Transverse colon (tissue), 3 donors: ENCODE data around the gene TLK2.

Experiments used
- EP300 ChIP-seq: sonication (generic); formaldehyde crosslinking; IDR thresholded peaks from one replicate; pipeline ENCODE4 v1.6.1; 2017; ENCODE audit warnings: antibody characterized with exemption, low read depth
- TF ChIP-seq, protein P1 (sequence below), 5 experiments: fragments of 200-600 bp in 3 of 5; fragments of 450-650 bp in 2 of 5; sonication (generic) in 3 of 5; IDR thresholded peaks; 1 replicate in 2 of 5; 2 replicates in 3 of 5; pipeline ENCODE4 v1.5.1; 2016 to 2017; ENCODE audit warnings: antibody characterized with exemption in 5 of 5, inconsistent platforms in 3 of 5, mild to moderate bottlenecking in 2 of 5, moderate library complexity in 1 of 5

GRCh38 chr17:62591333-62591732 is 112.7 kb downstream of the TLK2 start:
- TF ChIP-seq, protein P1, sequence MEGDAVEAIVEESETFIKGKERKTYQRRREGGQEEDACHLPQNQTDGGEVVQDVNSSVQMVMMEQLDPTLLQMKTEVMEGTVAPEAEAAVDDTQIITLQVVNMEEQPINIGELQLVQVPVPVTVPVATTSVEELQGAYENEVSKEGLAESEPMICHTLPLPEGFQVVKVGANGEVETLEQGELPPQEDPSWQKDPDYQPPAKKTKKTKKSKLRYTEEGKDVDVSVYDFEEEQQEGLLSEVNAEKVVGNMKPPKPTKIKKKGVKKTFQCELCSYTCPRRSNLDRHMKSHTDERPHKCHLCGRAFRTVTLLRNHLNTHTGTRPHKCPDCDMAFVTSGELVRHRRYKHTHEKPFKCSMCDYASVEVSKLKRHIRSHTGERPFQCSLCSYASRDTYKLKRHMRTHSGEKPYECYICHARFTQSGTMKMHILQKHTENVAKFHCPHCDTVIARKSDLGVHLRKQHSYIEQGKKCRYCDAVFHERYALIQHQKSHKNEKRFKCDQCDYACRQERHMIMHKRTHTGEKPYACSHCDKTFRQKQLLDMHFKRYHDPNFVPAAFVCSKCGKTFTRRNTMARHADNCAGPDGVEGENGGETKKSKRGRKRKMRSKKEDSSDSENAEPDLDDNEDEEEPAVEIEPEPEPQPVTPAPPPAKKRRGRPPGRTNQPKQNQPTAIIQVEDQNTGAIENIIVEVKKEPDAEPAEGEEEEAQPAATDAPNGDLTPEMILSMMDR (IDR thresholded peaks at IDR 0.05), result no peak
- TF ChIP-seq EP300, result no peak
